Stimulated activated CD4-positive, alpha-beta T cell treated with anti-CD3 and anti-CD28 coated beads, Interleukin-2, amount 100 ng/mL, for 48 hours (primary cell): Measurements from ENCODE around the gene ACTN3.
"Not testable (repeated sequence)": the region's sequence is repeated elsewhere in the genome, so short reads cannot be mapped to it uniquely, and the experiment has no call there.

Experiments used
- DNase-seq, 2 donors: peaks; one replicate each; pipeline ENCODE4 v3.0.0-alpha.2; 2020

The ACTN3 gene

DNA sequence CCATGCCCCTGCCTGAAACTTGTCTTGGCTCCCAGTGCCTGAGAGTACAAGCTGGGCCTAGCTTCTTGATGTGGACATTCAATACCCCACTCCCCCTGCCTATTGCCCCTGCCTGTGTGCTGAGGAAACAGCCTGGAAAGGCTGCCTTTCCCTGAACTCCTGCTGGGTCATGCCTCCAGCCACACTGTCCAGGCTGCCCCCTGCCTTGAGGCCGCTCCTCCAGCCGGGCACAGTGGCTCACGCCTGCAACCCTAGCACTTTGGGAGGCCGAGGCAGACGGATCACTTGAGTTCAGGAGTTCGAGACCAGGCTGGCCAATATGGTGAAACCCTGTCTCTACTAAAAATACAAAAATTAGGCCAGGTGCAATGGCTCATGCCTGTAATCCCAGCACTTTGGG lies 56.4 kb downstream of the ACTN3 start:
- no peak for DNase-seq

DNA sequence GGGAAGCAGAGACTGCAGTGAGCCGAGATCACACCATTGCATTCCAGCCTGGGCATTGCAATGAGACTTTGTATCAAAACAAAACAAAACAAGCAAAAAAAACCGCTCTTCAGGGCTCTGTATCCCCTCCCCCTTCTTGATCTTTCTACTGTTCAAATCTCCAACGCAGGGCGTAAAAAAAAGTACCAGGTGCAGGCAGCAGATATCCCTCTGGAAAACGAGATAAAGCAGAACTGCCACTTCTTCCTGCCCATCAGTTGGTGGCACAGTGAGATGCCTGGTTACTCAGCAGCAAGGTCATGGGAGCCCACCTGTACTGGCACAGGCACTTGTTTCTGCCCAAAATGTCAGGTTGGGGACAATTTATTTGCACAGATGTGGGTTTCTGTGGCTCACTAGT lies 57.5 kb downstream of the ACTN3 start:
- no peak for DNase-seq

- not testable (repeated sequence) for DNase-seq
Observed at GRCh38 chr11:66606608-66607007, 59.9 kb downstream of the ACTN3 start.

DNA sequence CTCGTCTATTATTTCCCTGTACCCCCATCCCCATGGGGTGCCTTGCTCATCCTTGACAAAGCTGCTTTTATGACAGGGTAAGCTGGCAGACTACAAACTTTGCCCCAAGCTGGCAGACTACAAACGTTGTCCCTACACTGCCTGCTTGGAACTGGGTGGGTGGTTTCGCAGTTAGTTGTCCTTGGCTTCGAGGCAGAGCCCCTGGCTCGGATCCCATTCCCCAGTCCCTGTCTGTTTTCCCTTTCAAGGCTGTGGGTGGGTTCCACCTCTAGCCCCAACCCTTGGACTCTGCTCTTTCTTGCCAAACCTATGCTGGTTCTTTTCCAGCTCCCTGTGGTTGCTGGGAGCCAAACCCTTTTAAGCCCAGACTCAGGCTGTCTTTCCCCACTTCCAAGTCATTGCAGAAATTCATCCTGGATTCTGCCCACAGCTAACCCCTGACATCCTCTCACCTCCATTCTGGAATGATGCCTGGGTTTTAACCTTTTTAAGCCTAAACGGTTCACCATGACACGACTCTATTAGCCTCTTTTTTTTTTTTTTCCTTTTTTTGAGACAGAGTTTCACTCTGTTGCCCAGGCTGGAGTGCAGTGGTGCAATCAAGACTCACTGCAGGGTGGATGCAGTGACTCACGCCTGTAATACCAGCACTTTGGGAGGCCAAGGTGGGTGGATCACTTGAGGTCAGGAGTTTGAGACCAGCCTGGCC lies 60.6 kb downstream of the ACTN3 start:
- DNase-seq: no peak

DNA sequence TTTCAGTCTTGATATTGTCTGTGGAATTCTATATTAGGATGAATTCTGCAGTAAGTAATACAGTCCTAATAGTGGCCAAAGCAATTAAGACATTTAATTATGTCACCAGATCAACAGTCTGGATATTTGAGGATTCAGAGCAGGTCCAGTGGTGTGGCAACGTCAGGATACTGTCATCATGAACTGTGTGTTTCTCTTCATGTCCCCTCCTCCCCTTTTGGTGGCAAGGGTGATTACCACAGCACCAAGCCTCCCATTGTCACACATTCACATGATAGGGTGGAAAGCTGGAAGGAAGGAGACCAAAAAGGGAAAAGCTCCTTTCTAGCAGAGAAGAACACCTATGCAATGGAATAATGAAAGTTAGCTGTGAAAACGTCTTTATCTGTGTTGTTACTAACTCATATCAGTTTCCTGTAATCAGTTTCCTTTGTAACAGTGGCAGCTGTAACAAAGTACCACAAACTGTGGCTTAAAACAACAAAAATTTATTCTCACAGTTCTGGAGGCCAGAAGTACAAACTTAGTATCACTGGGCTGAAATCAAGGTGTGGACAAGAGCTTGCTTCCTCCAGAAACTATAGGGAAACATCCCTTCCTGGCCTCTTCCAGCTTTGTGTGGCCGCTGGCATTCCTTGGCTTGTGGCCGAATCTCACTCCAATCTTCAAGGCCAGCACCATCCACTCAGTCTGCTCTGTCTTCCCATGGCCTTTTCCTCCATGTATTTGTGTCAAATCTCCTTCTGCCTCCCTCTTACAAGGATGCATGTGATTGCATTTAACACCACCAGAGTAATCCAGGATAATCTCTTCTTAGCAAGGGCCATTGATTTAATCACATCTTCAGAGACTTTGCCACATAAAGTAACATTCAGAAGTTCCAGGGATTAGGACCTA lies 63.3 kb downstream of the ACTN3 start:
- DNase-seq: no peak

- no peak for DNase-seq
Observed at GRCh38 chr11:66612458-66612857, 65.8 kb downstream of the ACTN3 start.
